Parathyroid adenoma (tissue), 2 donors: ENCODE results near the gene POFUT2.

Experiments used
- H2AFZ ChIP-seq: fragments of 300-600 bp; sonication (generic); one replicate; pipeline ENCODE4 v1.7.0; 2017; ENCODE audit warnings: antibody characterized with exemption, mild to moderate bottlenecking
- H3K27ac ChIP-seq: fragments of 300-600 bp; sonication (generic); one replicate; pipeline ENCODE4 v1.7.0; 2017
- H3K27me3 ChIP-seq: fragments of 300-600 bp; sonication (generic); one replicate; pipeline ENCODE4 v1.7.0; 2017; ENCODE audit warnings: low read length; ENCODE audit not compliant: control insufficient read depth, insufficient read depth
- H3K36me3 ChIP-seq: fragments of 300-600 bp; sonication (generic); one replicate; pipeline ENCODE4 v1.7.0; 2017; ENCODE audit warnings: low read length; ENCODE audit not compliant: control insufficient read depth, insufficient read depth
- H3K4me1 ChIP-seq: fragments of 300-600 bp; sonication (generic); one replicate; pipeline ENCODE4 v1.7.0; 2017; ENCODE audit warnings: control low read depth
- H3K4me2 ChIP-seq: fragments of 300-600 bp; sonication (generic); one replicate; pipeline ENCODE4 v1.7.0; 2017; ENCODE audit warnings: low read length
- H3K4me3 ChIP-seq: fragments of 300-600 bp; sonication (generic); one replicate; pipeline ENCODE4 v1.7.0; 2017; ENCODE audit warnings: low read depth, low read length
- H3K79me2 ChIP-seq: fragments of 300-600 bp; sonication (generic); one replicate; pipeline ENCODE4 v1.7.0; 2017; ENCODE audit warnings: control low read depth
- H3K9ac ChIP-seq: fragments of 300-600 bp; sonication (generic); one replicate; pipeline ENCODE4 v1.7.0; 2017; ENCODE audit warnings: mild to moderate bottlenecking
- H3K9me3 ChIP-seq: fragments of 300-600 bp; sonication (generic); one replicate; pipeline ENCODE4 v1.7.0; 2017; ENCODE audit warnings: low read length; ENCODE audit not compliant: control insufficient read depth
- TF ChIP-seq, protein P1 (sequence below): fragments of 300-600 bp; sonication (generic); IDR thresholded peaks from one replicate; pipeline ENCODE4 v1.7.0; 2017; ENCODE audit warnings: antibody characterized with exemption, mild to moderate bottlenecking
- donor health status: primary hyperparathyroidism.

Gene POFUT2

GRCh38 chr21:45250272-45250671 is 37.4 kb downstream of the POFUT2 start:
- no peak overlapping the region for H3K27ac ChIP-seq
- no peak overlapping the region for H3K9ac ChIP-seq
- no peaks in the 10 kb centered on the region for H3K4me1 ChIP-seq
- TF ChIP-seq, protein P1, sequence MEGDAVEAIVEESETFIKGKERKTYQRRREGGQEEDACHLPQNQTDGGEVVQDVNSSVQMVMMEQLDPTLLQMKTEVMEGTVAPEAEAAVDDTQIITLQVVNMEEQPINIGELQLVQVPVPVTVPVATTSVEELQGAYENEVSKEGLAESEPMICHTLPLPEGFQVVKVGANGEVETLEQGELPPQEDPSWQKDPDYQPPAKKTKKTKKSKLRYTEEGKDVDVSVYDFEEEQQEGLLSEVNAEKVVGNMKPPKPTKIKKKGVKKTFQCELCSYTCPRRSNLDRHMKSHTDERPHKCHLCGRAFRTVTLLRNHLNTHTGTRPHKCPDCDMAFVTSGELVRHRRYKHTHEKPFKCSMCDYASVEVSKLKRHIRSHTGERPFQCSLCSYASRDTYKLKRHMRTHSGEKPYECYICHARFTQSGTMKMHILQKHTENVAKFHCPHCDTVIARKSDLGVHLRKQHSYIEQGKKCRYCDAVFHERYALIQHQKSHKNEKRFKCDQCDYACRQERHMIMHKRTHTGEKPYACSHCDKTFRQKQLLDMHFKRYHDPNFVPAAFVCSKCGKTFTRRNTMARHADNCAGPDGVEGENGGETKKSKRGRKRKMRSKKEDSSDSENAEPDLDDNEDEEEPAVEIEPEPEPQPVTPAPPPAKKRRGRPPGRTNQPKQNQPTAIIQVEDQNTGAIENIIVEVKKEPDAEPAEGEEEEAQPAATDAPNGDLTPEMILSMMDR = no peak
- no peaks in the 10 kb centered on the region for H3K36me3 ChIP-seq
- H3K4me2 ChIP-seq = no peak overlapping the region
- H3K4me3 ChIP-seq = no peak overlapping the region
- H3K9me3 ChIP-seq = no peaks in the 10 kb centered on the region
- H3K79me2 ChIP-seq = no peaks in the 10 kb centered on the region
- H3K27me3 ChIP-seq = peaks cover 3% of the 10 kb centered on the region
- no peak overlapping the region for H2AFZ ChIP-seq

DNA sequence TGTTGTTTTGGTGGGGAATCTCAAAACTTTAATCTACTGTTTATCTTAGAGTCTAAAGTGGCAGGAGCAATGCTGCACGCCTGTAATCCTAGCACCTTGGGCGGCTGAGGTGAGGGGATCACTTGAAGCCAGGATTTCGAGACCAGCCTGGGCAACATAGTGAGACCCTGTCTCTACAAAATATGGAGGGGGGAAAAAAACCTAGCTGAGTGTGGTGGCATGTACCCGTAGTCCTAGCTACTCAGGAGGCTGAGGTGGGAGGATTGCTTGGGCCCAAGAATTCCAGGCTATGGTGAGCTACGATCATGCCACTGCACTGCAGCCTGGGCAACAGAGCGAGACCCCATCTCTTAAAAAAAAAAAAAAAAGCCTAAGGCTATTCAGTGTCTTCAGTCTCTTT is 38.1 kb downstream of the POFUT2 start:
- Histone ChIP-seq H3K9ac (no peak overlapping the region), H3K27me3 (peaks cover 3% of the 10 kb centered on the region), H3K36me3 (no peaks in the 10 kb centered on the region), H3K4me1 (no peaks in the 10 kb centered on the region), H3K4me2 (no peak overlapping the region), H3K27ac (no peak overlapping the region), H3K79me2 (no peaks in the 10 kb centered on the region), H3K4me3 (no peak overlapping the region), H2AFZ (no peak overlapping the region), H3K9me3 (no peaks in the 10 kb centered on the region)
- TF ChIP-seq, protein P1 = no peak

GRCh38 chr21:45248893-45249381 is 38.8 kb downstream of the POFUT2 start:
- TF ChIP-seq, protein P1 = no peak
- no peaks in the 10 kb centered on the region for H3K79me2 ChIP-seq
- H3K27me3 ChIP-seq = peaks cover 3% of the 10 kb centered on the region
- no peak overlapping the region for H3K4me2 ChIP-seq
- no peak overlapping the region for H3K27ac ChIP-seq
- no peak overlapping the region for H3K9ac ChIP-seq
- H3K4me3 ChIP-seq = no peak overlapping the region
- H3K36me3 ChIP-seq = no peaks in the 10 kb centered on the region
- no peaks in the 10 kb centered on the region for H3K4me1 ChIP-seq
- no peak overlapping the region for H2AFZ ChIP-seq
- no peaks in the 10 kb centered on the region for H3K9me3 ChIP-seq

- Histone ChIP-seq H3K9ac (no peak overlapping the region), H2AFZ (no peak overlapping the region), H3K4me3 (no peak overlapping the region), H3K4me1 (no peaks in the 10 kb centered on the region), H3K4me2 (no peak overlapping the region), H3K27ac (no peak overlapping the region), H3K79me2 (no peaks in the 10 kb centered on the region), H3K27me3 (peaks cover 3% of the 10 kb centered on the region), H3K9me3 (no peaks in the 10 kb centered on the region), H3K36me3 (no peaks in the 10 kb centered on the region)
- TF ChIP-seq, protein P1 = no peak
These were observed 39.3 kb downstream of the POFUT2 start for GRCh38 chr21:45248301-45248892.
